ENCODE data around the gene IRF2BPL.

The IRF2BPL gene

DNA sequence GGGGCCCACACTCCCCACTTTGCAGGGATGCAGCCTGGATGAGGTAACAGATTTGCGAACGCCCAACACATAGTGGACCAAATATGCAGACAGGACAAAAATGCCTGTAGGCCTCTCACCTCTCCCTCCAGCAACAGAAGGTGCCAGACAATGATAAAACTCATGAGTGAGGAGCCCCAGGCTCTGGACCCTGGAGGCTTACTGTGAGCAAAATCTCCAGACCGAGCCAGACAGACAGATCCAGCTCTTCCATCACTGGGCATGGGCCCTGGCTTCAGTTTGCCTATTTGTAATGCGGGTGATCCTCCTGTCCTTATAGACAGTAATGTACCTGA is 42.3 kb downstream of the IRF2BPL start:
- no peak for DNase-seq (ENCODE audit: low read depth in 2 of 2)

DNA sequence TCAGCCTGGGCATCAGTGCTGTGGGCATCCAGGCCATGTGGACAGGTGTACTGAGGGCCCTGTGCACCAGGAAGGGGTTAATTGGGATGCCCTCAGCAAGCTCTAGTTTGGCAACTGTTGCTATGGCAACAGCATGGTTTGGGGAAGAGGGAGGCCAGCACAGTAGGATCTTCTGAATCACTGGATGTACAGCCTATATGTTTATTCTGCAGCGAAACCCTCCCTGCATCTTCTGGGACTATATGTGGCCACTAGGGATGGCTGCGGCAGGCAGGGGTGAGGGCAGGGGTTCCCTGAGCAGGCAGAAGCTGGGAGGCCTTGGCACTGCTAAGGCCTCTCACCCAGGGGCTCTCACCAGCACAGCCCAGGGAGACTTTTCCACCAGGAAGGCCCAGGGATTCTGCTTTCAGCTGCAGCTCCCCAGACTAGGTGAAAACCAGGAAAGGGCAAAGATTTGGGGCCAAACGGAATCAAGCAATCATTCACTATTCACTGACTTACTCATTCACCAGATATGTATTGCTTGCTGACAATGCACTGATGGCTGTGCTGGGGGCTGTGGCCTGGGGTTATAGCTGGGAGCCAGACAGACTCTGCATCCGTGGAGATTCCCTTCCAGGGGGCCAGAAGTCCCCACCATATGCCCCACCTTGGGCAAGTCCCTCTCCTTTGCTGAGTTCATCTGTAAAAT is 42.8 kb downstream of the IRF2BPL start:
- DNase-seq (ENCODE audit: low read depth in 2 of 2): no peak

- no peak for DNase-seq (ENCODE audit: low read depth in 2 of 2)
Observed at GRCh38 chr14:76984787-76985375, 43.6 kb downstream of the IRF2BPL start.

- no peak for DNase-seq (ENCODE audit: low read depth in 2 of 2)
Observed at GRCh38 chr14:76984297-76984696, 44.2 kb downstream of the IRF2BPL start.

GRCh38 chr14:76981670-76982069 is 46.8 kb downstream of the IRF2BPL start:
- no peak for DNase-seq (ENCODE audit: low read depth in 2 of 2)

DNA sequence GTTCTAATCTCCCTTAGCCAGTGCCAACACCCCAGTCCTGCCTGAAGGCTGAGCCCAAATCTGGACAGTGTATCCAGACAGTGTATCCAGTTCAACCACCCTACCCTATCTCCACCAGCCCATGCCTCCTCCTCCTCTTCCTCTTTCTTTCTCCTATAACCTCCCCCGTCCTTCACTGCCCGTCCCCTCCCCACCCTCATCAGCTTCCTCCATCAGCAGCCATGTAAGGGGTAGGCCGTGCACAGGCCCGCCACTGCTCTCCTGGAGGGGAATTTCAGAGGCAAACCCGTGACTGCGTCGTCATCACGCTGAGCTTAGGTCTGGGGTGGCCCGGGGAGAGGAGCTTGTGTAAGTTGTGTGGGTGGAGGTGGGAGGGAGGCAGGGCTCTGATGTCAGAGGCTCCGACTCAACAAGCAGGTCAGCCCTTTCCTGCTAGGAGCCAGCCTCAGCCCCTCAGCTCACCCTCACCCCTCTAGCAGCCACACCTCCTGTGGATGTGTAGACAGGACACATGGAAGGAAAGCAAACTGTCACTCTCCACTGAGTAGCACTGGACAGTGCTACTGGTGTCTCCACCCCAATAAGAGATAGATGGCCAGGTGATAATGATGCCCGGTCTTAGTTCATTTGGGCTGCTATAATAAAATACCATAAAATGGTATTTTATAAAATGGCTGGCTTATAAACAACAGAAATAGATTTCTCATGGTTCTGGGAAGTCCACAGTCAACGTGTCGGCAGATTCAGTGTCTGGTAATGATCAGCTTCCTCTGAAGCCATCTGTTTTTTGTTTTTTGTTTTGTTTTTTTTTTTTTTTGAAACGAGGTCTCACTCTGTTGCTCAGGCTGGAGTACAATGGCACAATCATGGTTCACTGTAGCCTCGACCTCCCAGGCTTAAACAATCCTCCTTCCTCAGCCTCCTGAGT is 50.5 kb downstream of the IRF2BPL start:
- peak; percentile 57 to 75 for DNase-seq (ENCODE audit: low read depth in 2 of 2)

DNA sequence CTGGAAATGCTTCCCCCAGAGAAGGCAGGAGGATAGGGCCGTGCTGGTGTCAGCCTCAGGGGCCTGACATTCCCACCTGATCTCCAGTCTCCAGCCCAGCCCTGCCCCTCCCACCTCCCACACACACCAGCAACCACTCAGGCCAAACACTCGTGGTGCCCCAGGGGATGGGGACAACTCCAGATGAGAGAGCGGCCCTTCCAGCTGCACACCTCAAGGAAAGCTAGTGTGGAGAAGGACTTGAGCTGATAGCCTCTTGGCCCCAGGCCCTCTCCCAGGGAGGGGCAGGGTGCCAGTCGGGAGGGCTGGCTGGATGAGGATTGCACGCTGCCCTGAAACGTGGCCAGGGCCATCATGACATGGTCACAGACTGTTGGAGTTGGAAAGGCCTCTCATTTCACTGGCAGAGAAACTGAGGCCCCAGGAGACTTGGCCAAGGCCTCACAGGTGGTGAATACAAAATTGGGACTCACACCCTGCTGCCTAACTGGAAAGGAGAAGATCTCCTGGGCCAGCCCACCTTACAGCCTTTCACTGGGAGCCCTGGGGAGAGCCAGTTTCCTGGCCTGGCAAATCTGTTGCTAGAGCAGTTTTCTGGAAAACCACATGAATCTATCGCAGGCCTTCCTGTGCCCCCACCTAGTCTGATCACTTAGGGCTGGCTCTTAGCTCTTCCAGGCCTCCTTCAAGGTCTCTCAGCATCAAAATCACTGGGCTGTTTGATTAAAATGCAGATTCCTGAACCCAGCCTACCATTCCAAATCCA is 52.1 kb downstream of the IRF2BPL start:
- no peak for DNase-seq (ENCODE audit: low read depth in 2 of 2)

GRCh38 chr14:76975812-76976211 is 52.7 kb downstream of the IRF2BPL start:
- DNase-seq (ENCODE audit: low read depth in 2 of 2): no peak

GRCh38 chr14:76975051-76975450 is 53.5 kb downstream of the IRF2BPL start:
- no peak for DNase-seq (ENCODE audit: low read depth in 2 of 2)

Measured in stimulated activated CD4-positive, alpha-beta T cell treated with anti-CD3 and anti-CD28 coated beads, Interleukin-1b, Interleukin-23, amount 100 ng/mL, for 1 hour (primary cell).